MM.1S (cell line): ENCODE data around the gene PCDH9.
A peak's percentile ranks its signal among the peaks of the same experiment; 100 is the strongest.

Experiments used
- DNase-seq: peaks from one replicate; pipeline ENCODE4 v3.0.0-alpha.2; 2015
- H2AFZ ChIP-seq: fragments of 300-600 bp; sonication (generic); 2 replicates; pipeline ENCODE4 v1.6.0; 2016; ENCODE audit warnings: antibody characterized with exemption, low read length
- H3F3A ChIP-seq: fragments of 300-600 bp; sonication (generic); 2 replicates; pipeline ENCODE4 v1.6.1; 2016; ENCODE audit warnings: mild to moderate bottlenecking, antibody characterized with exemption, low read length, moderate library complexity, mixed read lengths; ENCODE audit not compliant: insufficient read depth
- H3K27ac ChIP-seq: fragments of 300-600 bp; sonication (generic); 2 replicates; pipeline ENCODE4 v1.5.1; 2016; ENCODE audit warnings: mild to moderate bottlenecking, low read length
- H3K27me3 ChIP-seq: fragments of 300-600 bp; sonication (generic); replicated peaks from 2 replicates; pipeline ENCODE4 v1.6.0; 2016; ENCODE audit warnings: low read length; ENCODE audit not compliant: insufficient read depth
- H3K36me3 ChIP-seq: fragments of 300-600 bp; sonication (generic); replicated peaks from 2 replicates; pipeline ENCODE4 v1.6.1; 2016; ENCODE audit warnings: mild to moderate bottlenecking, low read length, mixed read lengths; ENCODE audit not compliant: insufficient read depth
- H3K4me1 ChIP-seq: fragments of 300-600 bp; sonication (generic); 2 replicates; pipeline ENCODE4 v1.6.1; 2016; ENCODE audit warnings: low read length, mixed read lengths
- H3K4me2 ChIP-seq: fragments of 300-600 bp; sonication (generic); 2 replicates; pipeline ENCODE4 v1.6.0; 2016; ENCODE audit warnings: low read depth, low read length
- H3K4me3 ChIP-seq: fragments of 300-600 bp; sonication (generic); 2 replicates; pipeline ENCODE4 v1.5.1; 2016; ENCODE audit warnings: low read length, mixed read lengths
- H3K79me2 ChIP-seq: fragments of 300-600 bp; sonication (generic); 2 replicates; pipeline ENCODE4 v1.6.1; 2016; ENCODE audit warnings: mixed run types, low read length, mixed read lengths
- H3K9ac ChIP-seq: fragments of 300-600 bp; sonication (generic); 2 replicates; pipeline ENCODE4 v1.6.1; 2016; ENCODE audit warnings: low read length, mixed read lengths
- H3K9me2 ChIP-seq: fragments of 300-600 bp; sonication (generic); replicated peaks from 2 replicates; pipeline ENCODE4 v1.6.1; 2016; ENCODE audit warnings: mild to moderate bottlenecking, low read length, mixed read lengths; ENCODE audit not compliant: insufficient read depth
- H3K9me3 ChIP-seq: fragments of 300-600 bp; sonication (generic); replicated peaks from 2 replicates; pipeline ENCODE4 v1.6.1; 2016; ENCODE audit warnings: mild to moderate bottlenecking, low read length, mixed read lengths; ENCODE audit not compliant: insufficient read depth
- H4K20me1 ChIP-seq: fragments of 300-600 bp; sonication (generic); 2 replicates; pipeline ENCODE4 v1.6.1; 2016; ENCODE audit warnings: mild to moderate bottlenecking, low read length, moderate library complexity, mixed read lengths; ENCODE audit not compliant: insufficient read depth
- CTCF ChIP-seq: fragments of 300-600 bp; sonication (generic); IDR thresholded peaks from 2 replicates; pipeline ENCODE4 v1.5.1; 2016; ENCODE audit warnings: antibody characterized with exemption, low read length, mixed read lengths
- EZH2 ChIP-seq: fragments of 300-600 bp; sonication (generic); optimal IDR thresholded peaks from 2 replicates; pipeline ENCODE3; 2017; ENCODE audit warnings: low read depth, mild to moderate bottlenecking, antibody characterized with exemption, low read length, mixed read lengths
- EZH2phosphoT487 ChIP-seq: fragments of 300-600 bp; sonication (generic); IDR thresholded peaks from 2 replicates; pipeline ENCODE4 v1.6.1; 2018; ENCODE audit warnings: antibody characterized with exemption, low read length

Gene PCDH9

GRCh38 chr13:67052550-67053490 is 177.3 kb downstream of the PCDH9 start:
- H3K36me3 ChIP-seq = no peaks in the 10 kb centered on the region
- H3K9me2 ChIP-seq = no peaks in the 10 kb centered on the region
- H3K4me3 ChIP-seq = no peak overlapping the region
- DNase-seq = no peak
- H2AFZ ChIP-seq = no peak overlapping the region
- no peak overlapping the region for H3K27ac ChIP-seq
- no peak overlapping the region for H3K9ac ChIP-seq
- H3K27me3 ChIP-seq = no peaks in the 10 kb centered on the region
- no peaks in the 10 kb centered on the region for H4K20me1 ChIP-seq
- H3F3A ChIP-seq = no peaks in the 10 kb centered on the region
- no peak overlapping the region for H3K4me2 ChIP-seq
- H3K79me2 ChIP-seq = no peaks in the 10 kb centered on the region
- no peaks in the 10 kb centered on the region for H3K9me3 ChIP-seq
- H3K4me1 ChIP-seq = no peaks in the 10 kb centered on the region
- no peak for TF ChIP-seq EZH2phosphoT487
- no peak for TF ChIP-seq CTCF
- TF ChIP-seq EZH2 = no peak

GRCh38 chr13:67049744-67050143 is 180.4 kb downstream of the PCDH9 start:
- H3K27me3 ChIP-seq = no peaks in the 10 kb centered on the region
- no peak overlapping the region for H3K27ac ChIP-seq
- no peak overlapping the region for H3K9ac ChIP-seq
- no peak overlapping the region for H3K4me3 ChIP-seq
- no peaks in the 10 kb centered on the region for H3K9me2 ChIP-seq
- no peak for DNase-seq
- H2AFZ ChIP-seq = no peak overlapping the region
- no peaks in the 10 kb centered on the region for H3K79me2 ChIP-seq
- no peak overlapping the region for H3K4me2 ChIP-seq
- H3K36me3 ChIP-seq = no peaks in the 10 kb centered on the region
- no peaks in the 10 kb centered on the region for H3K4me1 ChIP-seq
- H3K9me3 ChIP-seq = no peaks in the 10 kb centered on the region
- no peaks in the 10 kb centered on the region for H3F3A ChIP-seq
- H4K20me1 ChIP-seq = no peaks in the 10 kb centered on the region
- no peak for TF ChIP-seq EZH2
- TF ChIP-seq CTCF = no peak
- TF ChIP-seq EZH2phosphoT487 = no peak

- no peaks in the 10 kb centered on the region for H3K36me3 ChIP-seq
- no peak overlapping the region for H3K4me3 ChIP-seq
- H3K9me2 ChIP-seq = no peaks in the 10 kb centered on the region
- no peaks in the 10 kb centered on the region for H3K79me2 ChIP-seq
- DNase-seq = no peak
- no peak overlapping the region for H3K4me2 ChIP-seq
- H3K4me1 ChIP-seq = no peaks in the 10 kb centered on the region
- H3K9ac ChIP-seq = no peak overlapping the region
- no peaks in the 10 kb centered on the region for H3F3A ChIP-seq
- H2AFZ ChIP-seq = no peak overlapping the region
- H3K9me3 ChIP-seq = no peaks in the 10 kb centered on the region
- H3K27ac ChIP-seq = peak overlapping the region; percentile 23; the same call in 1 of the 2 replicates
- TF ChIP-seq EZH2 (no peak), EZH2phosphoT487 (no peak), CTCF (no peak)
- no peaks in the 10 kb centered on the region for H3K27me3 ChIP-seq
- H4K20me1 ChIP-seq = no peaks in the 10 kb centered on the region
These were observed 181.3 kb downstream of the PCDH9 start for GRCh38 chr13:67048821-67049150.
